DMS53 treated with DMSO at 0.1 percent for 48 hours (cell line): Measurements from ENCODE around the gene YPEL5.

ENCODE experiments used
- DNase-seq: peaks from one replicate; lab custom pipeline; 2025; ENCODE audit not compliant: unreplicated experiment; lab: John Stamatoyannopoulos, UW

Gene YPEL5

DNA sequence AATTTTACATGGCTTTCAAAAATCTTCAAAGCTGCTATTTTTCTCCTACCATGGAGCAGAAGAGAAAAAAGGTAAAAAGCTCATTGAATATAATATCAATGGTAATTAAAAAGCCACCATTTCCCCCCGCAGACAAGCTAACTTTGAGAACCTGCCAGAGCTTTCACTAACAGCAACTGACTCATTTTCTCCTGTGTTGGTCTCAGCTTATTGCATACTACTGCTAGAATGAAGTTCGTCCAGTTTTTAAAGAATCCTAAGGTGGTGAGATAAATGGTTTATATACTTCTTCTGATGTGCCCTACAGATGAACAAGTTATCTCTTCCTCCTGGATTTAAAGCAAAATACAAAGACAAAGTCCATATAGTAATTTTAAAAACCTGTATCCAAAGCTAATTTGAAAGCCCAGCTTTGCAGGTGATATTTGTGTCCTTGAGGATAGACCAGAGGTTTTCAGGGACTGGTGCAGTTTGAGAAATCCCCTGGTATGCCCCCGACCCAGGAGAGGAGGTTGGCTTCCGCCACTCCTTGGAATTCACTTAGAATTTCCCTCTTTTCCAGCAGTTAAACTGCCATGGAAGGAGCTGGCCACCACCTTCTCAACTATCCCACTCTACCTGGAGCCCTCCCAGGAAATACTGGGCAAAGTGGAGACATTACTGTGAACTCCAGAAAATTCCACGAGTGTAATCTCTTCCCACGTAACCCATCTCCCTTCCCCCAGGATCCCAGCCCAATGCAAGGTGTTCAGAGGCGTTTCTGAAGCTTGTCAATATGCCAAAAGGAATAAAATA lies 17.5 kb downstream of the YPEL5 start:
- DNase-seq = no peak

DNA sequence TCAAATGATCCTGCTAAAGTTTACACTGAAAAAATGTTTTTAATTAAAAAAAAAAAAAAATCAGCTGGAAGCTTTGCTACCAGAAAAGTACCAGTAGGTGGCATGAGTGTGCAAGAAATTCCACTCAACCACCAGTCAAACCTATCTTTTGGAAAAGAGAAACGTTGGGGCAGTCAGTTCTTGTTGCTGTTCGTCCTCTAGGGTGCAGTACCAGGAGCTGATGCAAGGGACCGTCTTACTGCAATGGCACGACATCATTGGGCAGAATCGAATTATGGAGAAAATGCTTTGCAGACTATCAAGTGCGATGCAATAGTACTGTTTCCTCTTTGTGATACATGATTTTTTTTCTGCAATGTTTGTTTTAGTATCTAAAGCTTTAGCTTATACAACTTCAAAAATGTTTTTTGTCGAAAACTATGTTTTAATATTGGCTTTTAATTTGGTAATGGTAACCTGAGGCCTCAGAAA lies 18.3 kb downstream of the YPEL5 start:
- peak; percentile 85 for DNase-seq

DNA sequence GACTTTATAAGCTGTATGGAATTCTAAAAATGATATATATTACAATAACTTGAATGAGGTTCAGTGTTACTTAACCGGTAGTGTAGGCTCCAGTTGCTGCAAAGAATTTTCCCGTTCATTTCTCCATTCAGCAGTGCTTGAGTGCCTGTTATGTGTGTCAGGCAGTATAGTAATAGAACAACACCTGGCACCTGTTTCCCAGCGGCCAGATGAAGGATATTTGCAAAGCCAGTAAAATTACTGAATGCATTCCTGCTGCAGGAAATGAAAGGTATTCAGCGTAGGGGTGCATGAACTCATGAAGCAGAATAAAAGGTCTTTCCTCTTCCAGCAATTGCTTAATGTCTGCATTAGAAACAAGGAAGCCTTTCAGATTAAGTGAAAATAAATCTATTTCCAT lies 18.8 kb downstream of the YPEL5 start:
- DNase-seq = no peak

DNA sequence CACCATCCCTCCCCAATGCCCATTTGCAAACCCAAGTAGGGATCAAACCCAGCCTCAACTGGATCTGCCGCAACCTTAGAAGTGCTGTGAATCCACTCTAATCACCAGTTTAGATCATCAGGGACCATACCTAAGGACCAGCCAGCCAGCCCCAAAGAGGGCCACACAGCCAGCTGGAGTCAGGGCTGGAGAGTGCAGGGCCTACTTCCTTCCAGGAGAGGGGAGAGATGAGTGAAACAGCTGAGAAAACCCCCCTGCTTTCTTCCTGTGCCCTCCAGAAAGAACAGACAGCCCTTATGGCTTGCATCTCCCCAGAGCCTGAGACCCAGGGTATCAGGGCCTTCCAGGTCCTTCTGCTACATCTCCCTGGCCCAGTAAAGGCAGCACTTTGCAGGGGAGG lies 25.8 kb downstream of the YPEL5 start:
- no peak for DNase-seq

DNA sequence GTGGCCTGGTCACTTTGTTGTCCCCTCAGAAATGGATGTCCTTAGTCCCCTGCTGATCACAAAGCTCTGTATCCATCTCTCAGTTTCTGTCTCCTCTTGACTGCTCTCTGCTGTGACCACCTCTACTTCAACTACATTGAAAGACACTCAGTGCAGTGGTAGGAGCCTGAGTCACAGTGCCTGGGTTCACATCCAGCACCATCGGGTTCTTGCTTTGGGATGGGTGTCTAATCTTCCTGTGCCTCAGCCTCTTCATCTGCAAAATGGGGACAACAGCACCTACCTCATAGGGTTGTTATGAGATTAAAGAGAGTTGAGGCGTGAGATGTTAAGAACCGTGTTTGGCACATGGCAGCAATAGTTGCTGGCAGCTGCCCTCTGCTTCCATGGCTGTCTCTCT lies 30.6 kb downstream of the YPEL5 start:
- DNase-seq = no peak

DNA sequence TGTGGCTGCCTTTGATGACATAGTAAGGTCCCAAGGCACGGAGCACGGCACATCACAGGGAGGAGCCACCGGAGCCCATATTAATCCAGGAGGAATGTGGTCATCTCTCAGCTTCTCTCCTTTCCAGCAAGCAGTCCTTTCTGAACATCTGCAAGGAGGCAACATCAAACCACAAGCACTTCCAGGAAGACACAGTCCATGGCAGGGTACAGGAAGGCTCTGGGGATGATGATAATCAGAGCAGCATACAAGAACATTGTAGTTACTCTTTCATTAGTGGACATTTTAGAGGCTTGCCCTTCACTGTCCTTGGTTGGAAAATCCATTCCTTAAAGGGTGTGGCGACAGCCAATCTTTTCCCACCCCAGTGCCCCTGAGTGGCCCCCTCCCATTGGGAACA lies 31.1 kb downstream of the YPEL5 start:
- no peak for DNase-seq

DNA sequence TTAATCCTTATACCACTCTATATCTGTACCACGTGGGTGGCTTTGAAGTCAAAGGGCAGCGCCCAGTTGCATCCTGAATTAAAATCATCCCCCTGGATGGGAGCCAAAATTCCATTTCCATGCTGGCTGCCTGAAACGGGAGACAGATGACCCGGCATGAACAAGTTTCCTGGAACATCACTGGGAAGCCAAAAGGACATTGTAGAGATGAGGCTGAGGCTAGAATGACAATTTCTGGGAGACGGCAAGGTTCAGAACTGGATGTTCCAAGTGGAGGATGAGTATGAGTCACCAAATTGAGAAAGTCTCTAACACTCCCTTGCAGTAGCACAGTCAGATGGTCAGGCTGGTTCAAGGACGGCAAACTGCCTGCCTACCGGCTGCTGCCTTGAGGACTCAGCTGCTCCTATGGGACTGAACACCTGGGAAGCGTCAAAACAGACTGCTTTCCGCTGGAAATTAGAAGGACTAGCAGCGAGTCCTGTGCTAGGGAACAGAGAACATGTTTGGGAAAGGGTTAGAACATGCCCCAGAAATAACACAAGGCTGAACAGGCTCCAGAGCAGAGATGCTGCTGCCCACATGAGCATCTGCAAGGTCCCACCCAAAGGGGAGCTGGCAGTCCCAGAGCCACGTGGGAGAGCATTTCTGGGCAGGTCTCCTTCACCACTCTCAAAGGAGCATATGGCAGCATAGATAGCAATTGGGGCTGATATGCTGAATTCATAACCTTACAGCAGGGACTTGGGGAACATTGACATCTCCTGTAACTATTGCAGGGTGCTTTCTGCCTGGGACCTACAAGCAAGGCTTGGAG lies 32.0 kb downstream of the YPEL5 start:
- DNase-seq = no peak

DNA sequence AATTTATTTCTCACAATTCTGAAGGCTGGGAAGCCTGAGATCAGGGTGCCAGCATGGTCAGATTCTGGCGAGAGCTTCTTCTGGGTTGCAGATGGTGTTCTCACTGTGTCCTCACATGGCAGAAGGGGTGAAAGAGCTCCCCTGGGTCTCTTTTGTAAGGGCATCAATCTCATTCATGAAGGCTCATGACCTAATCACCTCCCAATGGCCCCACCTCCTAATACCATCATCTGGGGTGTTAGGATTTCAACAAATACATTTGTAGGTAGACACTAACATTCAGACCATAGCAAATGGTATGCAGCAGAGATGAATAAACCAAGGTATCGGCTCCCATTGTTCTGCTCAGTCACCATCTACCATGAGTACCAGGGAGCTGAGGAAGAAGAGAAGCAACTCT lies 32.7 kb downstream of the YPEL5 start:
- DNase-seq = no peak

DNA sequence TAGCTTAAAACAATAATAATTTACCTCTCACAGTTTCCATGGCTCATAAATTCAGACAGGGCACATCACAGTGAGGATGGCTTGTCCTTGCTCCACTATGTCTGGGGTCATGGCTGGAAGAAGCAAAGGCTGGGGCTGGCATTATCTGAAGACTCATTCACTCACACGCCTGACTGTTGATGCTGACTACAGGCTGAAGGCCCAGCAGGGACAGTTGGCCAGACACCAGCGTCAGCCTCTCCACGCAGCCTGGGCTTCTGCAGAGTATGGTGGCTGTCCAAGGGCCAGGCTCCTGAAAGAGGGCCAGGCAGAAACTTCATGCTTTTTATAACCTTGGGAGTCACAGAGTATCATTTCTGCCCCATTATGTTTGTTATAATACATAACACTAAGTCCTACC lies 33.4 kb downstream of the YPEL5 start:
- no peak for DNase-seq

DNA sequence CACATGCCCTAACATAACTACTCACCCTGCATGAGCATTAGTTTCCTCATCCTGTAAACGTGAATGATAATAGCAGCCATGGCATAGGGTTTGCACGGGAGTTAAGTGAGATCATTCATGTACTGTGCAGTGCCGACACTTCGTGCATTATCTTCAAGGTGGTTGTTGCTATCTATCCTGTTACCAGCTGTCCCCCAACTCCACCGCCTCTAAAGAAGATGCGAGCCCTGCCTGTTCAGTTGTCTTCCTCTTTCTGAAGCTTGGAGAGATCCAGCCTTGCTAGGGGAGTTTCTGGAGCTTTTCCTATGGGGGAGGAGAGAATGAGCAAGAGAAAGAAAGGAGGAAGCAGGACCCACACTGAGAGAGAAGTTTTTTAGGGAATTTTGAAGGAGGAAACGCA lies 34.4 kb downstream of the YPEL5 start:
- no peak for DNase-seq

DNA sequence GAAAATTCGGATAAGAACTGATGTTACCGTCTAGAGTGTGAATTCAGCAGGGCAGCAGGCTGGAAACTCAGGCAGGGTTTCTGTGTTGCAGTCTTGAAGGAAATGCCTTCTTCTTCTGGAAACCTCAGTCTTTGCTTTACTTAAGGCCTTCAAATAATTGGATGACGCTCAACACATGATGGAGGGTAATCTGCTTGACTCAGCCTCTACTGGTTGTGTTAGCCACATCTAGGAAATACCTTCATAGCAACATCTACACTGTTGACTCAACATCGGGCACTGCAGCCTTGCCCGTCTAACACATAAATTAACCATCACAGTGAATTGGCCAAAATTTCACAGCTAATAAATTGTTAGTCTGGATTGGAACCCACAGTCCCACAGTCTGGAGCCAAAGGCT lies 37.2 kb downstream of the YPEL5 start:
- no peak for DNase-seq

DNA sequence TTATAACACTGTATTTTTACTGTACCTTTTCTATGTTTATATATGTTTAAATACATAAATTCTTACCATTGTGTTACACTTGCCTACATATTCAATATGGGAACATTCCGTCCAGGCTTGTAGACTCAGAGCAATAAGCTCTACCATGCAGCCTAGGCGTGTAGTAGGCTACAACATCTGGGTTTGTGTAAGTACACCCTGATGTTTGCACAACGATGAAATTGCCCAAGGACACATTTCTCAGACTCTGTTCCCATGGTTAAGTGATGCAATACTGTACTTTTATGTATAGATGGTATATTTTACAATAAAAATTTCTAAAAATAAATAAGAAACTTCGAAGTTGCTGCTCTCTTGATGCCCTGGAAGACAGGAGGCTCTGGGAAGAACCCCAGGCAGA lies 38.4 kb downstream of the YPEL5 start:
- DNase-seq = no peak

DNA sequence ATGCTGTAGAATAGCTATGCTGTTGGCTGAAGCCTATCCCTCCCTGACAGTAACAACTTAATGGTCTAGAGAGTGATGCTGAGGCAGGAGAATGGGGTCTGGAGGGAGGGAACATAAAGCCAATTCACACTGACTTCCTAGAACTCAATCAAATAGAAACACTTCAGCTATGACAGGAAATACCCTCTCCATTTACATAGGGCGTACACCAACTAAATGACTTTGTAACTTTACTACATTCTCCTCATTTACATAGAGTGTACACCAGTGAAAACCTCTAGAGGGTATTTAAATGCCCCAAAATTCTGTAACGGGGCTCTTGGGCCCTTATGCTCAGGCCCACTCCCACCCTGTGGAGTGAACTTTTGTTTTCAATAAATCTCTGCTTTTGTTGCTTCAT lies 41.5 kb downstream of the YPEL5 start:
- DNase-seq = no peak

DNA sequence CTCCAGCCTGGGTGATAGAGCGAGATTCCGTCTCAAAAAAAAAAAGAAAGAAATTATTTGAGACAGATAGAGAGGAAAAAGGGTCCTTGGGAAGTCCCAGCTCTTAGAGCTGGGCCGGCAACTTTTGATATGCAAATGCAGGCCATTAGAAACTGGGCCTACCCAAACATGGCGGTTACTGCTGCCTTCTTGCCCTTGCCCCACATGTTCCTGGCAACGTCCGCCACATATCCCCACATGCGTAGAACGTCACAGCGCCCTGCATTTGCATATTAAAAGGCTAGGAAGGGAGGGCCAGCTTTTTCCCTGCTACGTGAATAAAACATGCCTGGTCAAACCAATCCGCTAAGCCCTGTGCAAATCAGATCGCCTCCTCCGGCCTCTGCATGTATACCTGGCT lies 43.8 kb downstream of the YPEL5 start:
- DNase-seq = no peak

DNA sequence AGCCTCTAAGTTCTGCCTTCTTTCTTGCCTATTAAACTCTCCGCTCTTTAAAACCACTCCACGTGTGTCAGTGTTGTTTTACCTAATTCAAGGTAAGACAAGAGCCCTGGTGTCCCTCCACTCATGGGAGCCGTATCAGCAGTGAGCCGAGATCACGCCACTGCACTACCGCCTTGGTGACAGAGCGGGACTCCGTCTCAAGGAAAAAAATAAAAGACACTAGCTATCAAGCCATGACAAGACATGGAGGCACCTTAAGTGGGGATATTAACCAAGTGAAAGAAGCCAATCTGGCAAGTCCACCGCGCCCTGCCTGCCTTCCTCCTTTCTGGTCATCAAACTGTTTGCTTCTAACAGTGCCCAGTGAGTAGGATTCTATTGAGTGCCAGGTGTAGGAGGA lies 44.3 kb downstream of the YPEL5 start:
- no peak for DNase-seq

DNA sequence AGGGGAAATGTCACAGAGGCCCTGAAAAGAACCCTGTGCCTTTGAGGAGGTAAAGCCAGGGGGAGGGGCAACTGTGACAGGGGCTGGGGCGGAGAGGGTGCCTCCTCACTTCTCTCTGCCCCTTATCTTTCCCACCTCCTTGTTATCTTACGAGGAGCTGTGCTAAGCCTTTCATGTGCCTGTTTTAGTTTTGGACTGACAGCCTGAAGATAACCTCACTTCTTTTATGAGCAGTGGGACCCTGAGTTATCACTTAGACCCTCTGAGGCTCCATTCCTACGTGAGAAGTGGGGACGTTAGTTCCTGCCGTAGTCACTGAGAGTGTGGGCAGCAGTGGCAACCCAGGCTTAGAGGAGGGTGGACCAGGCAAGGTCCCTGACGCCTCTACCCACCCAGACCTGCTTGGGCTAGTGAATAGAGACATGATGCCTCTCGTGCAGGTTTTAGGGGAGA lies 45.0 kb downstream of the YPEL5 start:
- no peak for DNase-seq

DNA sequence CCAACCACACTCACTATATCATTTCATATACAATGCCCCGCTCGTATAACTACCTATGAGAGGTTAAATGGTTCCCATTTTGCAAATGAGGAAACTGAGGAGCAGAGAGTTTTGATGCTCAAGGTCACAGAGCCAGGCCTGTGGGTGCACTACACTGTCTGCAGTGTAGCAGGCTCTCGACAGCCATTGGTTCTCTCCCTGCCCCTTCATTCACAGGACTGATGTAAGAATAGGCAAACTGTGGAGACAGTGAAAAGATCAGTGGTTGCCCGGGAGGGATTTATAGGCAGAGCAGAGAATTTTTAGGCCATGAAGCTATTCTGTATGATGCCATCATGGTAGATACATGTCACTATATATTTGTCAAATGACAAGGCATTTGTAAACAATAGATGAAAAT lies 45.5 kb downstream of the YPEL5 start:
- DNase-seq = no peak

DNA sequence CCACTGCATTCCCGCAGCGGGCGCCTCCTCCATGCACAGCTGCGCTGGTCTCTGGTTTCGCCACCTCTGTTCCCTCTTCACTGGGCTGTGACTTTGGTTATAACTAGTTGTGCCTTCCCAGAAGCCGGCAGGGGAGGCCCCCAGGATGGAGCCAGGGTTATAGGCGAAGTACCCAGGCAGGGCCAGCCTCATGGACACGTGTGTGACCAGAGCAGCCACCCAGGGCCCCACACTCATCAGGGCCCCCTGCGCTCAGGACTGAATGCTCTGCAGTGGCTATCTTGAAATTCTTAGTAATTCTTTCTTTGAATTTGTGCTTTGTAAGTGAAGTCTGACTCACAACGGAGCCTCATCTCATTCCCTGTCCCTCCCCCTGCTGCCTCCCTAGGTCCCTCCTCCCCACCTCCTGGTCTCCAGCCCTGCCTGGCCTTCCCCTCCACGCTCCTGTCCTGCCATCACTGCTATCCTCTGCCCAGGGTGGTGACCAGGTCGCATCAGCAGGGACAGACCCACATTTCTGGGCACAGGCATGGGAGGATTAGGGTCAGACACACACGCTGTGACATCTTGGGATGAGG lies 46.4 kb downstream of the YPEL5 start:
- no peak for DNase-seq

DNA sequence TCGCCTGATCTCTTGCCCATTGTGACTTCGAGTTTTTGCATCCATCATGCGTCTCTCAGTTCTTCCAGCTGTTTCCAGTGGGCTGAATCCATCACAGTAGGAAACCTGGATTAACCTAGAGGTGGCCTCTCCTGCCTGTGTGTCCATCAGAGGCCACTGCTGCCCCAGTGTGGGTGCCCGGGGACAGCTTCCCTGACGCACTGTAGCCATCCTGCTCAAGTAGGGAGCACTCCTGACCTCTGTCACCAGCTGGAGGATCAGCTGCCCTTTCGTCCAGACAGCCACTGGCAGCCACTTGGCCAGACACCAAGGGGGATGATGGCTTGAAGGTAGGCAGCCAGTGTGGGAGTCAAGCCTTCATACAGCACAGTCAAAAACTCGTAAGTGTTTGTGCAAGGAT lies 47.6 kb downstream of the YPEL5 start:
- no peak for DNase-seq

DNA sequence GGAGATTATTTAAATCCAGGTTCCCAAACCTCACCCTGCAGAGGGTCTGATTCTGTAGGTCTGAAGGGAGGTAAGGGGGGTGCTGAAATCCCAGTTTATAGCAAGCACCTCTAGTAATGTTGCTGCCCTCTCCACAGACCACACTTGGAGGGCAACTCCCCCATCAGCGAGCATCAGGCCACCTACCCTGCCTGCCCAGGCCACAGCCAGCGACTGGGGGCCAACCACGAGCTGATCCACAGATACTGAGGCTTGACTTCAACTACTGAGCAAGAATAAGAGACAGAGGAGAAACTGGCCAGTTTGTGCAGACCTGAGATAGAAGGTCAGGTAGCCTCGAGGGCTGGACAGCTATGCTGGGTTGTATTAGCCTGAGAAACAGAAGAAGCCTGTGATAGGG lies 48.2 kb downstream of the YPEL5 start:
- no peak for DNase-seq

DNA sequence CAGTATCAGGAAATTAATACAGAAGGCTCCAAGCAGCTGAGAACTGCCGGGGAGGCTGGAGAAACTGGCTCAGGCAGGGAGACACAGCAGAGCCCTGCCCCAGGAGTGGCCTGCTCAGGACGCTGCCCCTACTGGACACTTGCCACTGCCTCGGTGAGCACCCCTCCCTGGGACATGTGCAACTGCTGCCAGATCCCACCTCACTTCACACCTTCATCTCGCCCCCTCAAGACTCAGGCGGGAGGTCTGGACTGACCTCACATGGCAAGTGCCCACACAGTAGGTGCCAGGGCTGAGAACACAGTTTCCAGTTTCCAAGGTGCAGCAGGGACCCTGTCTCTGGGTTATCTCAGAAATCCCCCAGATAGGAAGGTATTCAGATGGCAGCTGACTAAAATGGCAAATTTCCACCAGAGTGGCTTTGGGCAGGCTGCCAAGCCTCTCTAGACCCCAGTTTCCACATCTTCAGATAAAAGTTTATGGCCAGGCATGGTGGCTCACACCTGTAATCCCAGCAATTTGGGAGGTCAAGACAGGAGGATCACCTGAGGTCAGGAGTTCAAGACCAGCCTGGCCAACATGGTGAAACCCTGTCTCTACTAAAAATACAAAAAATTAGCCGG lies 50.9 kb downstream of the YPEL5 start:
- no peak for DNase-seq

DNA sequence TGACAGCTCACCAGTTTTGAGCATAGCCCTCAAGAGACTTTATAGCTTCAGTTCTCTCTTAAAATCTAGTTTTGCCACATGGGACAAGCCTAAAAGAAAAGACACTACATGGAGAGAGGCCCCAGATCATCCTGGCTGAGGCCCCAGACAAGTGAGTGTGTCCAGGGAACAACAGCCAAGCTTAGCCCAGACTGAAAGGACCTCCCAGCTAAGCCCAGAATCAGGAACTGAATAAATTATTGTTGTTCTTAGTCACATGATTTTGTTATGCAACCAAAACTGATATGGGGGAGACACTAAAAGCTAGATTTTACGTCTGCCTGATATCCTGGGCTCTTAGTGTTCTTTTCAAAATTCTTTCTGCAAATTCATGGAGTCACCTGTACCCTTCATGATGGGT lies 55.2 kb downstream of the YPEL5 start:
- no peak for DNase-seq
